ENCODE measurements around the gene MYLK4. TPM values are rescaled to one million over a fixed set of nuclear protein-coding genes. Genes with fewer than 3 reads are reported as not detected.

The MYLK4 gene
- total RNA-seq, 1 experiment from 2014 or later: 0.93 TPM

DNA sequence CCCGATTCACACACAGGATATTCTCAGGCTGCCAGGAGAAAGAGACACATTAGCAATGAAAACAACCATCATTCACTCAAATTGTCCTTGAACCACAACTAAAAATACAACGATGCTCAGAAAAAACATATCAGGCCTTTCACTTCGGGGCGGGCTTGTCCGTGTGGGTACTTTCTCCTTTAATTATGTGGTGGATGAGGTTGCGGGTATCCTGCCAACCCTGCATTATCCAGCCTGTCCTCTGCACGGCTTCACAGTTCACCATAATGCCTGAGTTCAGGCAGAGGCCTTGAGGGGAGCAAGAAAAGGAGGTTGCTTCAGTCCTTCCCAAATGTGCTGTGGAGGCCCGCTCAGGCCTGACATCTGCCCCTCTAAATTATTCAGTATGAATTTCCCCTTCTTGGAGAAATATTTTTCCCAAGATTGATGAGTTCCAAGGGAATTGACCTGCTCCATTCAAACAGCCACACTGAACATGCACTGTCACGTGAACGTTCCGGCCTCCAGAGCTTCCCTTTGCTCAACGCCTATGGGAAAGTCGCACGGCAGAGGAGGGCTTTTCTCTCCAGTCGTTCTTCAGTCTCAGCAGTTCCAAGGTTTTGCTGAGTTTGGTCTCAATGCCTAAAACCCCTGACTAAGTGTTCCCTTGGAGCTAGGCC, 70.3 kb downstream of the MYLK4 start:
- POLR2A ChIA-PET: no interaction called here
- CTCF ChIA-PET: no interaction called here
- no peak for DNase-seq (ENCODE audit: unreplicated experiment)
- Mint-ChIP-seq H3K27ac (ENCODE audit: low read depth, unreplicated experiment) (no peak overlapping the region), H3K9me3 (ENCODE audit: unreplicated experiment) (no peaks in the 10 kb centered on the region), H3K36me3 (ENCODE audit: insufficient read depth, unreplicated experiment) (no peaks in the 10 kb centered on the region), H3K4me1 (ENCODE audit: insufficient read depth, unreplicated experiment) (peaks cover 7% of the 10 kb centered on the region), H3K4me3 (ENCODE audit: unreplicated experiment) (no peak overlapping the region), H3K27me3 (ENCODE audit: insufficient read depth, unreplicated experiment) (no peaks in the 10 kb centered on the region)
- TF ChIP-seq, protein P1, sequence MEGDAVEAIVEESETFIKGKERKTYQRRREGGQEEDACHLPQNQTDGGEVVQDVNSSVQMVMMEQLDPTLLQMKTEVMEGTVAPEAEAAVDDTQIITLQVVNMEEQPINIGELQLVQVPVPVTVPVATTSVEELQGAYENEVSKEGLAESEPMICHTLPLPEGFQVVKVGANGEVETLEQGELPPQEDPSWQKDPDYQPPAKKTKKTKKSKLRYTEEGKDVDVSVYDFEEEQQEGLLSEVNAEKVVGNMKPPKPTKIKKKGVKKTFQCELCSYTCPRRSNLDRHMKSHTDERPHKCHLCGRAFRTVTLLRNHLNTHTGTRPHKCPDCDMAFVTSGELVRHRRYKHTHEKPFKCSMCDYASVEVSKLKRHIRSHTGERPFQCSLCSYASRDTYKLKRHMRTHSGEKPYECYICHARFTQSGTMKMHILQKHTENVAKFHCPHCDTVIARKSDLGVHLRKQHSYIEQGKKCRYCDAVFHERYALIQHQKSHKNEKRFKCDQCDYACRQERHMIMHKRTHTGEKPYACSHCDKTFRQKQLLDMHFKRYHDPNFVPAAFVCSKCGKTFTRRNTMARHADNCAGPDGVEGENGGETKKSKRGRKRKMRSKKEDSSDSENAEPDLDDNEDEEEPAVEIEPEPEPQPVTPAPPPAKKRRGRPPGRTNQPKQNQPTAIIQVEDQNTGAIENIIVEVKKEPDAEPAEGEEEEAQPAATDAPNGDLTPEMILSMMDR (IDR thresholded peaks at IDR 0.05; ENCODE audit: unreplicated experiment): no peak
- intact Hi-C loops (cut with micrococcal nuclease): no loop called here
- no TSS peak for BruUV-seq (replicated peaks)

DNA sequence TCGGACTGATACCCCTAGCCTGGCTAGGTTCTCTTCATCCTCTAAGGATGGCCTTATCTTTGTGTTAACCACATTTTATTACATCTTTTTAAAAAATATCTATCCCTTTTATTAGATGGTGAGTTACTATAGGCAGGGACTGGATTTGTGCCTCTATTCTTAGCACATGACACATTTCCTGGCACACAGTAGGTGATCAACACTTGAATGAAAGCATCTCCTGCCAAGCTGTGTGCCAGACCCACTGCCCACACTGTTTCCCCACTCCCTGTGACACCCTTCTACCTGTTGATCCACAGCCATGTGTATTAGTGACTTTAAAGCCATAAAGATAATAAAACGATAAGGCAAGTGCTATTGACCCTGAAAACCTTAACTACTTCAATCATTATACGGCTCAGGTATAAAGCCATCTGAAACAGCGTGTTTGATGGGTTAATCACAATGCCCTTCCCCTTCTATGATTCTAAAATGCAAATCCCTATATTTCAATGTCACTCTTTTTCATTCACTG, 73.6 kb downstream of the MYLK4 start:
- Mint-ChIP-seq H3K27me3 (ENCODE audit: insufficient read depth, unreplicated experiment) (no peaks in the 10 kb centered on the region), H3K9me3 (ENCODE audit: unreplicated experiment) (no peaks in the 10 kb centered on the region), H3K27ac (ENCODE audit: low read depth, unreplicated experiment) (no peak overlapping the region), H3K4me1 (ENCODE audit: insufficient read depth, unreplicated experiment) (no peaks in the 10 kb centered on the region), H3K36me3 (ENCODE audit: insufficient read depth, unreplicated experiment) (no peaks in the 10 kb centered on the region), H3K4me3 (ENCODE audit: unreplicated experiment) (no peak overlapping the region)
- TF ChIP-seq, protein P1 (IDR thresholded peaks at IDR 0.05; ENCODE audit: unreplicated experiment): no peak
- intact Hi-C loops (cut with micrococcal nuclease): no loop called here
- ChIA-PET POLR2A (no interaction called here), CTCF (no interaction called here)
- no TSS peak for BruUV-seq (replicated peaks)
- no peak for DNase-seq (ENCODE audit: unreplicated experiment)

DNA sequence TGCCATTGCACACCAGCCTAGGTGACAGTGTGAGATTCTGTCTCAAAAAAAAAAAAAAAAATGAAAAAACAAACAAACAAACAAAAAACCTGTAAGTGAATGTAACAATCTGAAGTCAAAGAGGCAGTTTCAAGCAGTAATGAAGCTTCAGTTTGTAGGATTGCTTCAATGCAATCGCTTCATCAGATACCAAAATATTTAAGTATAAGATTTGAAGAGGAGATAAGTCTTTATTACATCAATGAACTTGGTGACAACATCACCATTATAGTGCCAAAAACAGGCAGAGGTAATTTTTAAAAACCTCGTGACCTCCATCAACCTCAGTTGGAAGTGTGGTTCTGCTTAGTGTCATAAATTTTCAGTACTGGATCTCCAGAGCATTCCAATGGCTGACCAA, 74.7 kb downstream of the MYLK4 start:
- ChIA-PET CTCF (no interaction called here), POLR2A (interaction anchor here (0.6 kb wide), 1 partner anchor 1409 kb away, joined by 4 read pairs; no protein-coding TSS in a partner anchor)
- Mint-ChIP-seq H3K27ac (ENCODE audit: low read depth, unreplicated experiment) (no peak overlapping the region), H3K27me3 (ENCODE audit: insufficient read depth, unreplicated experiment) (no peaks in the 10 kb centered on the region), H3K4me3 (ENCODE audit: unreplicated experiment) (no peak overlapping the region), H3K4me1 (ENCODE audit: insufficient read depth, unreplicated experiment) (no peaks in the 10 kb centered on the region), H3K36me3 (ENCODE audit: insufficient read depth, unreplicated experiment) (no peaks in the 10 kb centered on the region), H3K9me3 (ENCODE audit: unreplicated experiment) (no peaks in the 10 kb centered on the region)
- no peak for DNase-seq (ENCODE audit: unreplicated experiment)
- TF ChIP-seq, protein P1 (IDR thresholded peaks at IDR 0.05; ENCODE audit: unreplicated experiment): no peak
- intact Hi-C loops (cut with micrococcal nuclease): no loop called here
- BruUV-seq (replicated peaks): no TSS peak

DNA sequence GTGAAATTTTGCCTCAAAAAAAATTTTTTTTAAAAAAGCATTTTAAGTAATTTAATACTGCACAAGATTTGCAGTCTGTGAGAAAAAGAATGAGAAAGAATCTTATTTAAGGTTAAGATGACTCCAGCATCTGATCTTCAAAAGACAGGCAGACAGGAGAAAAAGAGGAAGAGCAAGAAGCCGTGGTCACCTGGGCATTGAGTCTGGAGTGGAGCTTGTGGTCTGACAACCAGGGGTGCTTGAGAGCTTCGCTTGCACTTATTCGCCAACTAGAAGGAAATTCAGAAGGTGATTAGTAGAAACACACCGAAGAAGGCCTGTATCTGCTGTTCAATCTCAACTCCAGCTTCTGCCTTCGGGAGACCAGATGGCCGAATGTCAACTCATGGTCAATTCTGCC, 75.9 kb downstream of the MYLK4 start:
- TF ChIP-seq, protein P1 (IDR thresholded peaks at IDR 0.05; ENCODE audit: unreplicated experiment): no peak
- intact Hi-C loops (cut with micrococcal nuclease): no loop called here
- DNase-seq (ENCODE audit: unreplicated experiment): no peak
- no peak overlapping the region for H3K27ac Mint-ChIP-seq (ENCODE audit: low read depth, unreplicated experiment)
- no peaks in the 10 kb centered on the region for H3K4me1 Mint-ChIP-seq (ENCODE audit: insufficient read depth, unreplicated experiment)
- no peaks in the 10 kb centered on the region for H3K9me3 Mint-ChIP-seq (ENCODE audit: unreplicated experiment)
- BruUV-seq (replicated peaks): no TSS peak
- H3K27me3 Mint-ChIP-seq (ENCODE audit: insufficient read depth, unreplicated experiment): no peaks in the 10 kb centered on the region
- ChIA-PET POLR2A (interaction anchor here (0.7 kb wide), 1 partner anchor 456 kb away, joined by 5 read pairs; no protein-coding TSS in a partner anchor), CTCF (no interaction called here)
- H3K4me3 Mint-ChIP-seq (ENCODE audit: unreplicated experiment): no peak overlapping the region
- no peaks in the 10 kb centered on the region for H3K36me3 Mint-ChIP-seq (ENCODE audit: insufficient read depth, unreplicated experiment)
